ENCODE measurements around the gene GPLD1. TPM values are rescaled to one million over a fixed set of nuclear protein-coding genes. Genes with fewer than 3 reads are reported as not detected.

The GPLD1 gene
- total and polyA plus RNA-seq, 9 of the 15 experiments (the other 6 are each of a cell fraction or from before 2014, with no cell fraction given) = 0.11 to 1.3 (median 0.82) TPM

- TF ChIP-seq PBX2 (CRISPR knock-in tag; IDR thresholded peaks at IDR 0.05; ENCODE audit: low read depth) (no peak), PBX2 (tag; conservative IDR thresholded peaks at IDR 0.05; ENCODE audit: low read depth) (no peak), ZC3H8 (IDR thresholded peaks at IDR 0.05) (no peak), L3MBTL2 (IDR thresholded peaks at IDR 0.05) (no peak), CEBPB (tag; IDR thresholded peaks at IDR 0.05) (0 out of 2 replicates have a peak, but pooled peaks have one; percentile 24)
- TF ChIP-seq, protein P1, sequence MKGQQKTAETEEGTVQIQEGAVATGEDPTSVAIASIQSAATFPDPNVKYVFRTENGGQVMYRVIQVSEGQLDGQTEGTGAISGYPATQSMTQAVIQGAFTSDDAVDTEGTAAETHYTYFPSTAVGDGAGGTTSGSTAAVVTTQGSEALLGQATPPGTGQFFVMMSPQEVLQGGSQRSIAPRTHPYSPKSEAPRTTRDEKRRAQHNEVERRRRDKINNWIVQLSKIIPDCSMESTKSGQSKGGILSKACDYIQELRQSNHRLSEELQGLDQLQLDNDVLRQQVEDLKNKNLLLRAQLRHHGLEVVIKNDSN (CRISPR knock-in tag; IDR thresholded peaks at IDR 0.05) = no peak
Observed at GRCh38 chr6:24504287-24504648, 14.9 kb upstream of the GPLD1 start (continued).

GRCh38 chr6:24501914-24502313 is 12.5 kb upstream of the GPLD1 start:
- H3K4me1 ChIP-seq (replicated peaks in 1 of 2; ENCODE audit: control insufficient read depth in 2 of 2, insufficient read depth in 2 of 2, low read length in 2 of 2) = peaks cover 0 to 3% of the 10 kb centered on the region in 2 experiments; a peak in 2 of 5 replicates
- no peak overlapping the region for H3K27ac ChIP-seq (ENCODE audit: extremely low read depth, low read depth, low read length)
- no TSS peak for BruUV-seq (replicated peaks)
- intact Hi-C loops (cut with micrococcal nuclease) = no loop called here
- H3K4me3 ChIP-seq = no peak overlapping the region
- H3K9me3 ChIP-seq (replicated peaks; ENCODE audit: control insufficient read depth, insufficient read depth, low read depth, low read length) = no peaks in the 10 kb centered on the region
- no peak for TF ChIP-seq NCOA4 (IDR thresholded peaks at IDR 0.05; ENCODE audit: partially characterized antibody)
- no peak for TF ChIP-seq SAP30 (IDR thresholded peaks at IDR 0.05; ENCODE audit: borderline replicate concordance, insufficient read depth, low read depth, low read length, poor library complexity, severe bottlenecking)
- TF ChIP-seq ZNF785 (CRISPR knock-in tag; IDR thresholded peaks at IDR 0.05) = no peak
- no peak for TF ChIP-seq SIN3A (IDR thresholded peaks at IDR 0.05; ENCODE audit: borderline replicate concordance in 2 of 2, control insufficient read depth in 1 of 2, low read depth in 2 of 2, low read length in 2 of 2)
- TF ChIP-seq RCOR1 (IDR thresholded peaks at IDR 0.05; ENCODE audit: borderline replicate concordance in 1 of 2, low read depth in 2 of 2, low read length in 2 of 2) = no peak
- TF ChIP-seq BHLHE40 (IDR thresholded peaks at IDR 0.05; ENCODE audit: low read length) = no peak
- no peaks in the 10 kb centered on the region for H3K9me1 ChIP-seq (ENCODE audit: control insufficient read depth, insufficient read depth, low read length)
- DNase-seq (ENCODE audit: extremely low read depth in 1 of 4, low spot score in 3 of 4) = no peak
- no peaks in the 10 kb centered on the region for H3K79me2 ChIP-seq (ENCODE audit: control insufficient read depth, insufficient read depth, low read length)
- H4K20me1 ChIP-seq (replicated peaks; ENCODE audit: control insufficient read depth, insufficient read depth, low read length) = no peaks in the 10 kb centered on the region
- no peak overlapping the region for H3K4me2 ChIP-seq (ENCODE audit: insufficient read depth, low read length)
- H3K9ac ChIP-seq (ENCODE audit: insufficient read depth in 1 of 2, low read depth in 2 of 2, low read length in 2 of 2) = no peak overlapping the region
- H3K27me3 ChIP-seq (ENCODE audit: control insufficient read depth in 2 of 2, insufficient read depth in 2 of 2, low read length in 2 of 2) = no peaks in the 10 kb centered on the region; a peak in 2 of 5 replicates
- no peak overlapping the region for H2AFZ ChIP-seq (ENCODE audit: low read depth, low read length)
- POLR2A ChIA-PET = interaction anchor here (0.9 to 1.9 kb wide), 2 partner anchors 8 to 12 kb away, joined by 3 to 6 read pairs; no protein-coding TSS in a partner anchor
- CTCF ChIA-PET (ENCODE audit: low intra/inter-chr PET ratio) = no interaction called here
- H3K36me3 ChIP-seq (ENCODE audit: control insufficient read depth, insufficient read depth, low read length) = peaks cover 4% of the 10 kb centered on the region; the same call in 2 of the 3 replicates
- no peak for FAIRE-seq
- in situ Hi-C loops (cut with MboI) = no loop called here
- ATAC-seq = no peak
